Measurements from ENCODE around the gene ENTPD2. TPM values are rescaled to one million over a fixed set of nuclear protein-coding genes. Genes with fewer than 3 reads are reported as not detected.

Gene ENTPD2
- total and polyA plus RNA-seq, 2 donors (not counting 1 experiment from before 2014, with no cell fraction given), result under 0.01 TPM; not detected in 1

GRCh38 chr9:137040568-137040967, 13.3 kb downstream of the ENTPD2 start:
- TF ChIP-seq CTCF (conservative IDR thresholded peaks at IDR 0.05 in 1 of 2, IDR thresholded peaks at IDR 0.05 in 1 of 2; ENCODE audit: low read depth in 1 of 2, low read length in 2 of 2) (no peak), EZH2 (IDR thresholded peaks at IDR 0.05; ENCODE audit: low read length, missing control alignments) (no peak)
- H4K20me1 ChIP-seq (ENCODE audit: control insufficient read depth, extremely low read depth, insufficient read depth, low read length), result no peaks in the 10 kb centered on the region
- no peaks in the 10 kb centered on the region for H3K27me3 ChIP-seq (ENCODE audit: control insufficient read depth, insufficient read depth, low read length)
- no peaks in the 10 kb centered on the region for H3K9me3 ChIP-seq (ENCODE audit: control insufficient read depth, insufficient read depth, low read depth, low read length)
- peaks cover 3% of the 10 kb centered on the region for H3K4me1 ChIP-seq (ENCODE audit: control insufficient read depth, extremely low read depth, insufficient read depth, low read length)
- no peak overlapping the region for H3K9ac ChIP-seq (ENCODE audit: insufficient read depth, low read length)
- no peak overlapping the region for H2AFZ ChIP-seq (ENCODE audit: low read length)
- H3K4me2 ChIP-seq (ENCODE audit: extremely low read depth, insufficient read depth, low read length), result no peak overlapping the region
- peaks cover 18% of the 10 kb centered on the region for H3K79me2 ChIP-seq (ENCODE audit: control insufficient read depth, insufficient read depth, low read length)
- DNase-seq (ENCODE audit: low read depth in 2 of 2), result no peak
- H3K36me3 ChIP-seq (ENCODE audit: control insufficient read depth, insufficient read depth, low read length), result peaks cover 11% of the 10 kb centered on the region
- no peak overlapping the region for H3K4me3 ChIP-seq (replicated peaks in 1 of 4; ENCODE audit: control extremely low read depth in 1 of 4, insufficient read depth in 1 of 4, low read depth in 3 of 4, low read length in 4 of 4)
- no peak overlapping the region for H3K27ac ChIP-seq (ENCODE audit: insufficient read depth, low read length)

GRCh38 chr9:137039611-137040366, 14.1 kb downstream of the ENTPD2 start:
- no peak for TF ChIP-seq EZH2 (IDR thresholded peaks at IDR 0.05; ENCODE audit: low read length, missing control alignments)
- TF ChIP-seq CTCF (conservative IDR thresholded peaks at IDR 0.05 in 1 of 2, IDR thresholded peaks at IDR 0.05 in 1 of 2; ENCODE audit: low read depth in 1 of 2, low read length in 2 of 2), result no peak
- H2AFZ ChIP-seq (ENCODE audit: low read length), result no peak overlapping the region
- H3K4me1 ChIP-seq (ENCODE audit: control insufficient read depth, extremely low read depth, insufficient read depth, low read length), result peaks cover 3% of the 10 kb centered on the region
- no peaks in the 10 kb centered on the region for H4K20me1 ChIP-seq (ENCODE audit: control insufficient read depth, extremely low read depth, insufficient read depth, low read length)
- no peak for DNase-seq (ENCODE audit: low read depth in 2 of 2)
- H3K27ac ChIP-seq (ENCODE audit: insufficient read depth, low read length), result no peak overlapping the region
- no peaks in the 10 kb centered on the region for H3K9me3 ChIP-seq (ENCODE audit: control insufficient read depth, insufficient read depth, low read depth, low read length)
- peaks cover 11% of the 10 kb centered on the region for H3K36me3 ChIP-seq (ENCODE audit: control insufficient read depth, insufficient read depth, low read length)
- no peak overlapping the region for H3K4me2 ChIP-seq (ENCODE audit: extremely low read depth, insufficient read depth, low read length)
- peaks cover 13% of the 10 kb centered on the region for H3K79me2 ChIP-seq (ENCODE audit: control insufficient read depth, insufficient read depth, low read length)
- no peak overlapping the region for H3K9ac ChIP-seq (ENCODE audit: insufficient read depth, low read length)
- no peaks in the 10 kb centered on the region for H3K27me3 ChIP-seq (ENCODE audit: control insufficient read depth, insufficient read depth, low read length)
- no peak overlapping the region for H3K4me3 ChIP-seq (replicated peaks in 1 of 4; ENCODE audit: control extremely low read depth in 1 of 4, insufficient read depth in 1 of 4, low read depth in 3 of 4, low read length in 4 of 4)

GRCh38 chr9:137038916-137039315, 14.9 kb downstream of the ENTPD2 start:
- H3K4me2 ChIP-seq (ENCODE audit: extremely low read depth, insufficient read depth, low read length), result no peak overlapping the region
- H3K9me3 ChIP-seq (ENCODE audit: control insufficient read depth, insufficient read depth, low read depth, low read length), result no peaks in the 10 kb centered on the region
- H3K27me3 ChIP-seq (ENCODE audit: control insufficient read depth, insufficient read depth, low read length), result no peaks in the 10 kb centered on the region
- H2AFZ ChIP-seq (ENCODE audit: low read length), result no peak overlapping the region
- H3K4me1 ChIP-seq (ENCODE audit: control insufficient read depth, extremely low read depth, insufficient read depth, low read length), result peaks cover under 1% of the 10 kb centered on the region
- no peak overlapping the region for H3K4me3 ChIP-seq (replicated peaks in 1 of 4; ENCODE audit: control extremely low read depth in 1 of 4, insufficient read depth in 1 of 4, low read depth in 3 of 4, low read length in 4 of 4)
- H3K27ac ChIP-seq (ENCODE audit: insufficient read depth, low read length), result no peak overlapping the region
- peaks cover 11% of the 10 kb centered on the region for H3K36me3 ChIP-seq (ENCODE audit: control insufficient read depth, insufficient read depth, low read length)
- H3K9ac ChIP-seq (ENCODE audit: insufficient read depth, low read length), result no peak overlapping the region
- peaks cover 5% of the 10 kb centered on the region for H3K79me2 ChIP-seq (ENCODE audit: control insufficient read depth, insufficient read depth, low read length)
- H4K20me1 ChIP-seq (ENCODE audit: control insufficient read depth, extremely low read depth, insufficient read depth, low read length), result no peaks in the 10 kb centered on the region
- no peak for TF ChIP-seq EZH2 (IDR thresholded peaks at IDR 0.05; ENCODE audit: low read length, missing control alignments)
- TF ChIP-seq CTCF (conservative IDR thresholded peaks at IDR 0.05 in 1 of 2, IDR thresholded peaks at IDR 0.05 in 1 of 2; ENCODE audit: low read depth in 1 of 2, low read length in 2 of 2), result no peak
- DNase-seq (ENCODE audit: low read depth in 2 of 2), result no peak

Data from fibroblast of lung (primary cell).